Retinal pigment epithelial cell (primary cell): ENCODE data around the gene STK24.

Experiments
- DNase-seq: peaks from one replicate; pipeline ENCODE4 v3.0.0-alpha.2; 2010; ENCODE audit warnings: low read depth
- H3K4me3 ChIP-seq: 2 replicates; pipeline ENCODE4 v1.5.1; 2011; ENCODE audit warnings: mild to moderate bottlenecking, low read length, control low read depth, moderate library complexity
- TF ChIP-seq, protein P1 (sequence below): conservative IDR thresholded peaks from 2 replicates; pipeline ENCODE4 v1.5.1; 2011; ENCODE audit warnings: low read depth, low read length, control low read depth, inconsistent platforms

The STK24 gene

DNA sequence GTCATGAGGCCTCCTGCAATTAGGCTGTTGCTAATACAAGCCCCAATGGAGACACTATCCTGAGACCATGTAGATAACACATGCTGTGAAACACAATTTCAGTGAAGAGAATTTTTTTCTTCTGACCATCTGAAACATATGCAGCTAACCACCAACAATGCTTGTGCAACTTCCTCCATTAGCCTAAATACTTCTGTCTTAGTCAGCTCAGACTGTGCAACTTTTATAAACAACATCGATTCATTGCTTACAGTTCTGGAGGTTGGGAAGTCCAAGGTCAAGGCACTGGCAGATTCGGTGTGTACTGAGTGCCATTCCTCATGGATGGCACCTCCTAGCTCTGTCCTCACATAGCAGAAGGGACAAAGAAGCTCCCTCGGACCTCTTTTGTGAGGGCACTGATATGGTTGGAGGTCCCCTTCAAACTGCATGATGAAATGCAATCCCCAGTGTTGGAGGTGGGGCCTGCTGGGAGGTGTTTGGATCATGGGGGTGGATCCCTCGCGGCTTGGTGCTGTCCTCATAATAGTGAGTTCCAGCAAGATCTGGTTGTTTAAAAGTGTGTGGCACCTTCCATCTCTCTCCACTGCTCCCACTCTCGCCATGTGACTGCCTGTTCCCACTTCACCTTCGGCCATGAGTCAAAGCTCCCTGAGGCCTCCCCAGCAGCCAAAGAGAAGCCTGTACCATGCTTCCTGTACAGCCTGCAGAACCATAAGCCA lies 27.7 kb downstream of the STK24 start:
- no peak for DNase-seq
- TF ChIP-seq, protein P1, sequence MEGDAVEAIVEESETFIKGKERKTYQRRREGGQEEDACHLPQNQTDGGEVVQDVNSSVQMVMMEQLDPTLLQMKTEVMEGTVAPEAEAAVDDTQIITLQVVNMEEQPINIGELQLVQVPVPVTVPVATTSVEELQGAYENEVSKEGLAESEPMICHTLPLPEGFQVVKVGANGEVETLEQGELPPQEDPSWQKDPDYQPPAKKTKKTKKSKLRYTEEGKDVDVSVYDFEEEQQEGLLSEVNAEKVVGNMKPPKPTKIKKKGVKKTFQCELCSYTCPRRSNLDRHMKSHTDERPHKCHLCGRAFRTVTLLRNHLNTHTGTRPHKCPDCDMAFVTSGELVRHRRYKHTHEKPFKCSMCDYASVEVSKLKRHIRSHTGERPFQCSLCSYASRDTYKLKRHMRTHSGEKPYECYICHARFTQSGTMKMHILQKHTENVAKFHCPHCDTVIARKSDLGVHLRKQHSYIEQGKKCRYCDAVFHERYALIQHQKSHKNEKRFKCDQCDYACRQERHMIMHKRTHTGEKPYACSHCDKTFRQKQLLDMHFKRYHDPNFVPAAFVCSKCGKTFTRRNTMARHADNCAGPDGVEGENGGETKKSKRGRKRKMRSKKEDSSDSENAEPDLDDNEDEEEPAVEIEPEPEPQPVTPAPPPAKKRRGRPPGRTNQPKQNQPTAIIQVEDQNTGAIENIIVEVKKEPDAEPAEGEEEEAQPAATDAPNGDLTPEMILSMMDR, result no peak
- H3K4me3 ChIP-seq, result no peak overlapping the region

DNA sequence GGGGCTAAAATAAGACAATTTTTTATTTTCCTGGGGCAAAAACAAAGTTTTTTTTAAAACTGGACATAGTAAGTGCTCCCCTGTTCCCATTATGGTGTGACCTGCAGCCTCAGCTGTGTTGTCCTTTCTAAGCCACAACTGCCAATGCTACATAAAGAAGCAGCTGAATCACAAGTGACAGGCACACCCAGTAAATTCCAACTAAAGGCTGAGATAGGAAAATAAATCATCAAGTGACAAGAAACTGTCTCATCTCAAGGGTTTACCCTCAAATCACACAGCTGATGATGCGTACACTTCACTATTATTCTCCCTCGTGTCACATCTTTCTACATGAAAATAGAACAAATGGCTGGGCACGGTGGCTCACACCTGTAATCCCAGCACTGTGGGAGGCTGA lies 28.7 kb downstream of the STK24 start:
- TF ChIP-seq, protein P1, result no peak
- no peak overlapping the region for H3K4me3 ChIP-seq
- DNase-seq, result no peak

DNA sequence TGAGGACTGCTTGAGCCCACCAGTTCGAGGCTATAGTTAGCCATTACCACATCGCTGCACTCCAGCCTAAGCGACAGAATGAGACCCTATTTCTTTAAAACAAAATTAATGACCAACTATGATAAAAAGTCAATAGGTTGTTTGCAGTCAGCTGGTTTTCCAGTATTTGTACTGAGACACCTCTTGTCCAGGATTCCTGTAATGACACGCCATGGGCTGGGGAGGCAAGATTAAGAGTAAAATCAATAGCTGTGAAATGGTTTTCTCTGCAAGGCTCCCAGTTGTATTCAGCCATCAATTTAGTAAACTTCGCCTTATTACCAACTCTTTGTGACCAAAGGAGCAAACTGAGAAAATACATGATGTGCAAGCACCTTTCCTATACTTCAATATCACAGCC lies 29.5 kb downstream of the STK24 start:
- no peak for DNase-seq

DNA sequence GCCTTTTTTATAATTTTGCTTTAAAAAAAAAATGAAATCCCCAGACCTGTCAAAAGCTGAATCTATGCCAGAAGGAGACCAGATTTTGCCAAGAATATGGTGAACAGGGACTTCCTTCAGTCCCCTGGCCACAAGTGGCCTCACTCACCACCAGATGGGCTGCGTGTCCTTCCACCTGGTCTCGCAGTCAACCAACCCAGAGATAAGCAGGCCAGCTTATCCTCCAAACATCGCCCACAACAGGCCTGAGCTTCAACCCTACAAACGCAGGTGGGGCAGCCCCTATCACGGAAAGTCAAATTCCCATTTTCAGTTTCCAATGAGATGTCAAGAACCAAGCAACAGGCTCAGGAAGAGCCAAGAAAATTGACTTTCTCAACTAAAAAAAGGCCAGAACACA lies 30.5 kb downstream of the STK24 start:
- no peak overlapping the region for H3K4me3 ChIP-seq
- no peak for DNase-seq
- TF ChIP-seq, protein P1, result no peak

More for the DNA sequence above, 29.5 kb downstream of the STK24 start:
- TF ChIP-seq, protein P1, result no peak
- H3K4me3 ChIP-seq, result no peak overlapping the region

DNA sequence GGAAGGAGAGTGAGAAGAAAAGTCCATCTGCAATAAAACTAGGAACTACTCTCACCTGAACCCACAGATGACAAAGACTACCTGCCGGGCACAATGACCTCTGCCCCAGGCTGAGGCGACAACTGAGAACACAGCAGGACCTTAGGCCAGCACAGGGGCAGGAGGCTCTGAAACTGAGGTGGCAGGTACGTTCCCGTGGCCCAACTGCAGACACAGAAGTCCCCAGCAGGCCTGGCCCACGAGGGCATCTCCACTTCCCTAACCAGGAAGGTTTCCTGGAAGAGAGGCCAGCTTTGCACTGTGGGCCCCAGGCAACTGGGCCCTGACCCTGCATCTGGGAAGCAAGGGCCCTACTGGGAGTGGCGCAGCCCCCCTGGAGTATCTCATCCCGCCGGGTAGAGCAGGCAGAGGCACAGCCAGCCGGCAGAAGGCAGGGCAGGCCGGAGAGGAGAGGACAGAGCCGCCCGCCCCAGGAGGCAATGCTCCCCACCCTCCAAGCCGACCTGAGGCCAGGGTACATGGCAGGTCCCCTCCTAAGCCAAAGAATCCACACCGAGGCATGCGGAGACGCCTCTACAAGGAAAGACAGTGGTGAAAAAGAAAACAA lies 32.7 kb downstream of the STK24 start:
- DNase-seq, result no peak
- TF ChIP-seq, protein P1, result no peak
- H3K4me3 ChIP-seq, result no peak overlapping the region

DNA sequence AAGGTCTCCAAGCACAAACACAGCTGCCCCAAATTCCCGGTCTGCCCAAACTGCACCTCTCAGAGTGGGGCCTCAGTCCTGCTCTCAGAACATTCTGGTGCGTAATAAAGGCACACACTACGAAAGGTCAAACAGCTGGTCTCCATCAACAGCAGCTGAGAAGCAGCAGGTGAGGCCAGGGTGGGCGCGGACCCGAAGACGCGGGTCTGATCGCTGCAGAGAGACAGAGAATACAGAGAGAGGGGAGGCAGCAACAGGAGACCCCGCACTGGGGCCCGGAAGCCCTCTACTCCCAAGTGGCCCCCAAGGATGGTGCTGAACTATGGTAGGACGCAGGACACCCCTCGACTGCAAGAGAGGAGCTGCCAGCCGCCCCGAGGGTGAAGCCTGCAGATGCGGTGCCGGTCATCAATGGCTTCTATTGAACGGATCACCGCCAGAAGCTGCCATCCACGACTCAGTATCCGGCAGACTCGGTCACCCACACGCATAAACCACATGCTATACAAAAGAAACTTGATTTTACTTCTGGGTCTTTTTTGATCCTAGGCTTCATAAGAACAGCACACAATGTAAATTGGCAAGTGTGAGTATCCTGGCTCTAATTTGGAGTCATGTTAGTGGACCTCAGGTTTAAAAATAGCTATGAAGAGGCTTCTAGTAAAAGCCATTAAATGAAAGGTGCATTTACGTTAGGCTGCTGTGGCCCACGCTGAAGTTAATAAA lies 33.4 kb downstream of the STK24 start:
- H3K4me3 ChIP-seq, result no peak overlapping the region
- DNase-seq, result no peak
- TF ChIP-seq, protein P1, result no peak
